GM19328 (cell line): ENCODE data around the gene ALPK3.
"Not testable (repeated sequence)": the region's sequence is repeated elsewhere in the genome, so short reads cannot be mapped to it uniquely, and the experiment has no call there.

ENCODE experiments used
- ATAC-seq: cut with Tn5 transposase; IDR thresholded peaks from one replicate; pipeline ENCODE4 v1.9.1; 2021; ENCODE audit warnings: mild to moderate bottlenecking, moderate library complexity; ENCODE audit not compliant: unreplicated experiment

Gene ALPK3

DNA sequence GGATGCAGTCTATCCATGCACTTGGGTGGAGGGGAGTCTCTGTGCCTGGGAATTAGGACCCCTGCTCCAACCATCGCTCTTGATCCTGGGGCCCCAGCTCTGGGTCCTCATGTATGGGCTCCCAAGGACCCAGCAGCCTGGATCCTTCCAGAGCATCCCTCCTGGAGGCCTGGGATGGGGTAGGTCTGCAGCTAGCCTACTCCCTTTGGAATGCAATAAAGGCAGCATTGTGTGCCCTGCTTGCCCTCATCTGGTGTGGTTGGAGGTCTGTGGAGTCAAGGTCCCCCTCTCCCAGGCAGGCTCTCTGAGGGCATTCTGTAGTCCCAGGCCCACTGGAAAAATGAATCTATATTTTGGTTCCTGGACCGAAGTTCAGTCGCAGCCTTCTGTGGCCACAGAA, 52.4 kb downstream of the ALPK3 start:
- ATAC-seq: no peak

GRCh38 chr15:84871428-84871985, 54.4 kb downstream of the ALPK3 start:
- no peak for ATAC-seq

DNA sequence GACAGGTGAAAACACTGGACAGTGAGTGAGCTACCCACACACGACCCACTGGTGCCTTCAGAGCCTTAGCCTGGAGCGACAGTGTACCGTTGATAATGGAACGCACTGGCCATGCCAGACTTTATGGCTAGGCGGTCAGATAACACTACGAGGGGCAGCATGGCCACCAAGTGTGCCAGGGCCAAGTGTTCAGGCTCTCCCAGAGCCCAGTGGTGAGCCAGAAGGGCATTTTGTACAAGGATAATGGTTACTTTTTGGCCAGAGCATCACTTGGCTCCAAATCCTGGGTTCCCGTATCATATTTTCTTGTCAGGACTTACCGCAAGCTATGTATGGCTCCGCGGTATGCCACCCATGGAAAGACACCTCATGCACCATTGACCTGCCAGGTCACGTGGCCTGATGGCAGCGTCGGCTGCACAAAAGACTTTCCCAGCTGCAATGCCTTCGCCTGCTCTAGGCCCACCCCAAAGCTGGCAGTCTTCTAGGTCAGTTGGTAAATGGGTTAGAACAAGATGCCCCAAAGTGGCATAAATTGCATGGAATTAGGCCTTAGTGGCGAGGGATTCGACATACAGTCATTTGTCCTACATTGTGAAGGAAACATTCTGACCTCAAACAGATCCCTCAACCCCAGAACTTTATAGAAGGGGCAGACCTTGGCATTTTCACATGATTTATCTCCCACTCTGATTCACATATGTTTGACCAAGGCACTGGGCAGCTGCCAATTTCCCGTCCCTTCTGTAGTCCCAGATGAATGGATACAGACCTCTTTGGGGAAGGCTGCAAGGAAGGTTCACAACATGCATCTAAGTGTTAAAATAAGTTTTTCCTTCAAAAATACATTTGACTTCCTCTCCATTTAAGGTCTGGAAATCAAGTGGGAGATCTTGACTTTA, 55.1 kb downstream of the ALPK3 start:
- ATAC-seq: no peak

DNA sequence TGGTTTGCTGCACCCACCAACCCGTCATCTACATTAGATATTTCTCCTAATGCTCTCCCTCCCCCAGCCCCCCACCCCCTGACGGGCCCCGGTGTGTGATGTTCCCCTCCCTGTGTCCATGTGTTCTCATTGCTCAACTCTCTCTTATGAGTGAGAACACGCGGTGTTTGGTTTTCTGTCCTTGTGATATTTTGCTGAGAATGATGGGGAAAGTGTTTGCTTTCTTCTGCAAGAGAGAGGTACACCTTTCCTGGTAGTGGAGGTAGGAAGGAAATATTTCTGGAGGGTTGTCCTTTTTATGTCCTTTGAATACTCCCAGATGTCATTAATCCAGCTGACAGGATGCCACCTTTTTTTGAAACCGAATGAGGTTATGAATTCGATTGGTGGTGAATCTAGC, 56.8 kb downstream of the ALPK3 start:
- no peak for ATAC-seq

DNA sequence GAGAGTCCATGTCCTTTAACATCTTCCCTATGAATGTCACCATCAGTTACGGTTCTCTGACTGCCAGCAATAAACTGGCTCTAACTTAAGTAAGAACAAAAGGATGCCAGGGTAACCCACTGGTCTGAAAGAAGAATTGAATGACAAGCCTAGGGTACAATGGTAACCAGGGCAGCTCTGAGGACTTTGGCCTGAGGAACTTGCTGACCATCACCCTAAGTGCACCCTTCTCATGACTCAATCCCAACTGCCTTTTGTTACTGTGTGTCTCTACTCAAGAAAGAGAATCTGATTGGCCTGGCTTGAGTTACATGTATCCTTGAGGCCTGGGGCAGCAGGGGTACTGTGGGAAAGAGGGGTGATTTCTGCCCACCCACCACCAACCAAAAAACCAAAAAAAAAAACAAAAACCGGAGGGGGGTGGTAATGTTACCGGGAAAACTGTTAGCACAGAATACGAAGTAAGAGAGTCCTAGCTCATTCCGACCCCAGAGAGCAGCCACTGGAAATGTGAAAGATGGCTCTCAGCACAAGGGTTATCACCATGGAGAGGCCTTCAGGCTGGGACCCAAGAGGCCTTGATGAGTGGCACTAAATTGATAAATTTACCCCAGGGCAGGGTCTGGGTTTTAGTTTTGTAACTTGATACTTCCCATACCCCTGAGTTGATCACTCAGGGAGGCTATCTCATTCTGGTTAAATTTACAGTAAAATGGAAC, 58.0 kb downstream of the ALPK3 start:
- ATAC-seq: no peak

DNA sequence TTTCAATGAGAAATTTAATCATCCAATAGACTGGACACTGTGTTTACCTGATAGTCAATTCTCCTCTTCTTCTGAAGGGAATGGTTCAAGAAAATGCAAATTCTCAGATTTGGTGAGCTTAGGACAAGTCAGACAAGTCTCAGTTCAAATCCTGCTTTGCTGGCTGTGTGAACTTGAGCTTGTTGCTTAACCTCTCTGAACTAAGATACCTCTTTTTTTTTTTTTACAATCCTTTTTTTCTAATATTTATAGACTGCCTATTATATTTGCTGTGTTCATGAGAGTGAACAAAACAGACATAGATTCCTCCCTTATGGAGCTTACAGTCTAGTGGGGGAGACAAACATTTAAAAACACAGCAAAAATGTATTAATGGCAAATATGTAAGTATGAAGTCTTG, 59.1 kb downstream of the ALPK3 start:
- ATAC-seq: no peak

DNA sequence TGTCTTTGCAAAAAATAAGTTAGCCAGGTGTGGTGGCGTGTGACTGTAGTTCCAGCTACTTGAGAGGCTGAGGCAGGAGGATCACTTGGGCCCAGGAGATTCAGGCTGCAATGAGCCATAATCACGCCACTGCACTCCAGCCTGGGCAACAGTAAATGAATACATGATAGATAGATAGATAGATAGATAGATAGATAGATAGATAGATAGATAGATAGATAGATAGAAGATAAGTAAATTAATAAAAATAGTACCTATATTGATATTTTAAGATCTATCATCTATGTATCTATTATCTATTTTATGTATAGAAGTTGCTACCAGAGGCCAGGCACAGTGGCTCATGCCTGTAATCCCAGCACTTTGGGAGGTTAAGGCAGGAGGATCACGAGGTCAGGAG, 60.5 kb downstream of the ALPK3 start:
- ATAC-seq: not testable (repeated sequence)

GRCh38 chr15:84878504-84878903, 61.3 kb downstream of the ALPK3 start:
- no peak for ATAC-seq

DNA sequence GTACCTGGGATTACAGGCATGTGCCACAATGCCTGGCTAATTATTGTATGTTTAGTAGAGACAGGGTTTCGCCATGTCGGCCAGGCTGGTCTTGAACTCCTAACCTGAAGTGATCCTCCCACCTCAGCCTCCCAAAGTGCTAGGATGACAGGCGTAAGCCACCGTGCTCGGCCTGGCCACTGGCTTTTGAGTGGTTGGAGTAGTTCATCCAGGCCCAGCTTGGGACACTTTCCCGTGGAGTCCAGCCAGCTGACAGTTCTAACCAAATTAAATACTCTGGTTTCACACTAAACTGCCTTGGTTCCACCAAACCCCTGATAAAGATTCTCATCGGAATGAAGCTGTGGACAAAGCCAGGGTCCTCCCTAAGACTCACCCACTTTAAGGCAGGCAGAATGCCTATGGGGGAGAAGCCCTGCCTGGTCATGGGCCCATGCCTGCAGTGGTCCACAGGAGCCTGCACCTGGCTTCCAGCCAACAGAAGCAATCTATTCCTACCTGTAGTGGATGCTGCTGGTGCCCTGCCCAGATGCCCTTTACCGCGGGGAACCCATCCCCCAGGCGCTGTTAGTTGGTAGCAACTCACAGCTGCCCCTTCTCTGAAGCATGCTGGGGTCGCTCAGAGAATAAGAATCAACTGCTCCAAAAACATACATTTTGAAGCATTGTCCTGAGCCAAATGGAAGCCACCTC, 62.1 kb downstream of the ALPK3 start:
- ATAC-seq: no peak

GRCh38 chr15:84880007-84880406, 62.9 kb downstream of the ALPK3 start:
- ATAC-seq: no peak

GRCh38 chr15:84880822-84881519, 63.8 kb downstream of the ALPK3 start:
- ATAC-seq: no peak

- no peak for ATAC-seq
These were observed 64.3 kb downstream of the ALPK3 start for GRCh38 chr15:84881520-84881830.

DNA sequence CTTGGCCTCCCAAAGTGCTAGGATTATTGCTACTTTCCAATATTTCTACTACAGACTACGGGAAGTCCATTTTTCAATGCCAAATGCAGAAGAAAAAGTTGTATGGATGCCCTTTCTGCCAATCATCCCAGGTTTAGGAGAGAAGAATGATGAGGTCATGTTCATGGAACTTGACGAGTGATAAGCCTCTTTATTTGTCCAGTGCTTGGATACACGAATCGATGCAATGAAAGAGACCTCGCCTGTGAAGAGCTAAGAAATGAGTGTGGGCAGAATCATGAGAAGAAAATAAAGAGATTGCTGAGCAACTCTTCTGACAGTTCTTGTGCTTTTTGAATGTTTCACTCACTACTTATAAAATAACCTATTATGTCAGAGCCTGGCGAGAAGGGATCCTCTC, 66.3 kb downstream of the ALPK3 start:
- ATAC-seq: no peak

GRCh38 chr15:84883916-84884781, 67.0 kb downstream of the ALPK3 start, which contains the start of gene SLC28A1:
Gene SLC28A1, plus strand, starts transcription at chr15:84884662. Its CDS starts 3,099 bp downstream, at chr15:84887761.
- ATAC-seq: no peak

- ATAC-seq: no peak
These were observed 68.6 kb downstream of the ALPK3 start for GRCh38 chr15:84885801-84886200.

- ATAC-seq: no peak
These were observed 69.2 kb downstream of the ALPK3 start for GRCh38 chr15:84886211-84886983.

DNA sequence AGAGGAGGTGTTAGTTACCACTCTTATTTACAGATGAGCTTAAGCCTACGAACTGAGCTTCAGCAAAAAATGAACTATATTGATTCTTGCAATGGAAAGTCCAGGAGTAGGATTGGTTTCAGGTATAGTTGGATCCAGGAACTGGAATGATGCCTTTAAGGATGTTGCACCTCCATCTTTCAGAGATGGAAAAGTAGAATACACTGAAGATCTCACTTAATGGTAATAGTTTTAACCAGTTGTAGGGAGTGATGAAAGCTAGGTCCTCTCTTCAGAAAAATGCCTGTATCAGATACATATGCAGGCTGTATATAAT, 69.8 kb downstream of the ALPK3 start:
- no peak for ATAC-seq

GRCh38 chr15:84887938-84888337, 70.8 kb downstream of the ALPK3 start:
- no peak for ATAC-seq

- ATAC-seq: no peak
These were observed 71.5 kb downstream of the ALPK3 start for GRCh38 chr15:84888639-84889038.
